Right lobe of liver (tissue), 4 donors: ENCODE results near the gene C15orf62.

ENCODE experiments used
- CTCF ChIP-seq, 4 donors: fragments of 200-600 bp in 3 of 4; fragments of 450-650 bp in 1 of 4; IDR thresholded peaks; one replicate each; pipeline versions ENCODE4 v1.5.1 to v1.8.0; 2016 to 2022; ENCODE audit warnings: antibody characterized with exemption in 4 of 4, mild to moderate bottlenecking in 2 of 4
- POLR2A ChIP-seq: fragments of 450-650 bp; IDR thresholded peaks from one replicate; pipeline ENCODE4 v1.6.1; 2017; ENCODE audit warnings: antibody characterized with exemption, mild to moderate bottlenecking
- donor health status: DM: no; HTN: no; CAD: no.
- donor health status: DM: no; HTN: no; CAD: no.
- donor health status: DM: no; HTN: yes; CAD: no.

- TF ChIP-seq CTCF (IDR thresholded peaks at IDR 0.05) (no peak), POLR2A (no peak)
These were observed 33.3 kb downstream of the C15orf62 start for GRCh38 chr15:40803076-40803475.
